Activated T-cell treated with anti-CD3 and anti-CD28 coated beads for 4 hours (primary cell): ENCODE results near the gene FAM234A.

Experiments
- DNase-seq: peaks from one replicate; pipeline ENCODE4 v3.0.0-alpha.2; 2020

Gene FAM234A

GRCh38 chr16:305916-306626 is 71.5 kb downstream of the FAM234A start:
- DNase-seq, result no peak

- no peak for DNase-seq
Observed at GRCh38 chr16:306911-307370, 72.3 kb downstream of the FAM234A start.

- no peak for DNase-seq
Observed at GRCh38 chr16:307691-308312, 73.2 kb downstream of the FAM234A start.

GRCh38 chr16:309476-309875 is 74.9 kb downstream of the FAM234A start:
- no peak for DNase-seq

- DNase-seq, result no peak
Observed at GRCh38 chr16:311725-312124, 77.1 kb downstream of the FAM234A start.

GRCh38 chr16:314351-314750 is 79.7 kb downstream of the FAM234A start:
- DNase-seq, result no peak

- DNase-seq, result no peak
Observed at GRCh38 chr16:314795-315299, 80.2 kb downstream of the FAM234A start.
